HepG2 (cell line): ENCODE data around the gene ENTPD7. TPM values are rescaled to one million over a fixed set of nuclear protein-coding genes. Genes with fewer than 3 reads are reported as not detected.

Experiments used
- ARID5B ChIP-seq: IDR thresholded peaks from 2 replicates; pipeline ENCODE4 v1.4.0; 2020; ENCODE audit warnings: mild to moderate bottlenecking, missing genetic modification reagents
- DMAP1 ChIP-seq: IDR thresholded peaks from 2 replicates; pipeline ENCODE4 v1.6.1; 2016
- FOXJ3 ChIP-seq: sonication (generic); formaldehyde crosslinking; IDR thresholded peaks from 2 replicates; pipeline ENCODE4 v1.4.0; 2020; ENCODE audit warnings: missing genetic modification reagents, mild to moderate bottlenecking, borderline replicate concordance
- GATAD2A ChIP-seq: IDR thresholded peaks from 2 replicates; pipeline ENCODE4 v1.6.1; 2016
- KAT8 ChIP-seq: IDR thresholded peaks from 2 replicates; pipeline ENCODE4 v1.6.1; 2016; ENCODE audit warnings: missing genetic modification reagents, missing compliant biosample characterization
- KDM6A ChIP-seq: IDR thresholded peaks from 2 replicates; pipeline ENCODE4 v1.6.1; 2016; ENCODE audit warnings: low read depth
- NCOA2 ChIP-seq: sonication (generic); formaldehyde crosslinking; IDR thresholded peaks from 2 replicates; pipeline ENCODE4 v1.8.0; 2022; ENCODE audit warnings: inconsistent platforms
- NFIC ChIP-seq: IDR thresholded peaks from 2 replicates; pipeline ENCODE4 v1.6.1; 2012; ENCODE audit warnings: mild to moderate bottlenecking, low read length, inconsistent platforms
- NRL ChIP-seq: sonication (generic); formaldehyde crosslinking; IDR thresholded peaks from 2 replicates; pipeline ENCODE4 v1.5.0; 2020; ENCODE audit warnings: missing genetic modification reagents, mild to moderate bottlenecking, moderate library complexity, borderline replicate concordance
- PAXIP1 ChIP-seq: sonication (generic); formaldehyde crosslinking; conservative IDR thresholded peaks from 2 replicates; pipeline ENCODE4 v1.4.0; 2020; ENCODE audit warnings: mild to moderate bottlenecking, missing genetic modification reagents, moderate library complexity
- POGK ChIP-seq: sonication (generic); formaldehyde crosslinking; conservative IDR thresholded peaks from 2 replicates; pipeline ENCODE4 v1.8.0; 2022; ENCODE audit warnings: mild to moderate bottlenecking, moderate library complexity, missing genetic modification reagents
- SAP130 ChIP-seq: IDR thresholded peaks from 2 replicates; pipeline ENCODE4 v1.6.1; 2016; ENCODE audit warnings: low read depth
- TFAP4 ChIP-seq: sonication (generic); IDR thresholded peaks from 2 replicates; pipeline ENCODE4 v1.6.1; 2016; ENCODE audit warnings: low read depth, borderline replicate concordance
- TFE3 ChIP-seq: IDR thresholded peaks from 2 replicates; pipeline ENCODE4 v1.6.1; 2016
- YY1 ChIP-seq: IDR thresholded peaks from 2 replicates; pipeline ENCODE4 v1.6.1; 2011; ENCODE audit warnings: low read length, low read depth, moderate library complexity, mild to moderate bottlenecking; ENCODE audit not compliant: insufficient read depth, insufficient replicate concordance
- ZNF24 ChIP-seq: fragments of 450-650 bp; IDR thresholded peaks from 2 replicates; pipeline ENCODE4 v1.6.1; 2017; ENCODE audit warnings: antibody characterized with exemption, mild to moderate bottlenecking
- ZNF546 ChIP-seq: sonication (generic); formaldehyde crosslinking; conservative IDR thresholded peaks from 2 replicates; pipeline ENCODE4 v1.8.1; 2023; ENCODE audit warnings: mild to moderate bottlenecking, missing genetic modification reagents
- ZNF644 ChIP-seq: IDR thresholded peaks from 2 replicates; pipeline ENCODE4 v1.6.1; 2016; ENCODE audit warnings: low read depth
- polyA plus RNA-seq, 8 experiments: library from polyadenylated mRNA; depleted of rRNA in 3 of 8; stranded (reverse) in 7 of 8; unstranded in 1 of 8; fragments of >200 nt; fragmentation: Illumina TruSeq in 4 of 8; extraction: Trizol in 4 of 8; gene quantifications; 2 replicates each; pipeline versions ENCODE4 v1.2.1 to v1.2.3, GENCODE V29; 2011 to 2016; ENCODE audit warnings: low read depth in 4 of 8, missing spikeins in 1 of 8, mixed read lengths in 1 of 8; ENCODE audit not compliant: insufficient read depth in 1 of 8
- total RNA-seq, 5 experiments: library from RNA; depleted of rRNA; stranded (reverse); fragments of >200 nt; fragmentation: Illumina TruSeq; extraction: Trizol; gene quantifications; 2 replicates each; pipeline ENCODE4 v1.2.3, GENCODE V29; 2016; ENCODE audit warnings: low read depth in 1 of 5

The ENTPD7 gene
- total and polyA plus RNA-seq, 2 of the 13 experiments (the other 11 are each of a cell fraction or from before 2014, with no cell fraction given): 7.6 to 36.5 TPM

- TF ChIP-seq TFAP4 (peak; percentile 13; the same call in 1 of the 2 replicates), POGK (0 out of 2 replicates have a peak, but pooled peaks have one; percentile 23), ZNF546 (CRISPR knock-in tag) (no peak), NRL (CRISPR knock-in tag) (no peak), DMAP1 (CRISPR knock-in tag) (peak; percentile 31; the same call in 1 of the 2 replicates), SAP130 (CRISPR knock-in tag) (peak; percentile 35; the same call in 1 of the 2 replicates), KDM6A (CRISPR knock-in tag) (peak; percentile 47; the same call in 1 of the 2 replicates), YY1 (peak; percentile 34), PAXIP1 (peak; percentile 78), NCOA2 (CRISPR knock-in tag) (0 out of 2 replicates have a peak, but pooled peaks have one; percentile 22), TFE3 (0 out of 2 replicates have a peak, but pooled peaks have one; percentile 16), KAT8 (CRISPR knock-in tag) (peak; percentile 47; the same call in 1 of the 2 replicates), NFIC (no peak), ZNF24 (no peak), GATAD2A (CRISPR knock-in tag) (0 out of 2 replicates have a peak, but pooled peaks have one; percentile 36), ZNF644 (CRISPR knock-in tag) (peak; percentile 98), FOXJ3 (peak; percentile 17; the same call in 1 of the 2 replicates), ARID5B (CRISPR knock-in tag) (peak; percentile 42; the same call in 1 of the 2 replicates)
Observed at GRCh38 chr10:99673492-99673891, 14.2 kb downstream of the ENTPD7 start (continued).
